K562 (cell line): Measurements from ENCODE around the gene WNK2. TPM values are rescaled to one million over a fixed set of nuclear protein-coding genes. Genes with fewer than 3 reads are reported as not detected.
A peak's percentile ranks its signal among the peaks of the same experiment; 100 is the strongest.

ENCODE experiments used
- BCLAF1 ChIP-seq, 2 experiments: fragments of 450-650 bp in 1 of 2; IDR thresholded peaks; 2 replicates each; pipeline ENCODE4 v1.6.1; 2011 to 2017; ENCODE audit warnings: low read depth in 2 of 2, antibody characterized with exemption in 1 of 2, borderline replicate concordance in 1 of 2, low read length in 1 of 2, mild to moderate bottlenecking in 1 of 2, mixed read lengths in 1 of 2; ENCODE audit not compliant: control insufficient read depth in 1 of 2
- HIVEP1 ChIP-seq: fragments of 250-450 bp; sonication (Bioruptor Pico); IDR thresholded peaks from 2 replicates; pipeline ENCODE4 v1.4.0; 2020; ENCODE audit warnings: mild to moderate bottlenecking
- MTA2 ChIP-seq: fragments of 450-650 bp; IDR thresholded peaks from 2 replicates; pipeline ENCODE4 v1.6.1; 2016; ENCODE audit warnings: low read depth
- NCOA1 ChIP-seq: fragments of 450-650 bp; IDR thresholded peaks from 2 replicates; pipeline ENCODE4 v1.6.1; 2016; ENCODE audit warnings: low read depth
- NR2C2 ChIP-seq, 2 experiments: fragments of 200-800 bp in 1 of 2; sonication (Bioruptor generic) in 1 of 2; sonication (generic) in 1 of 2; formaldehyde crosslinking in 1 of 2; IDR thresholded peaks; 2 replicates each; pipeline versions ENCODE4 v1.6.1 to v1.8.0; 2016 to 2022; ENCODE audit warnings: mild to moderate bottlenecking in 1 of 2, missing compliant biosample characterization in 1 of 2, missing genetic modification characterization in 1 of 2, missing genetic modification reagents in 1 of 2
- RBM15 ChIP-seq: fragments of 200-400 bp; formaldehyde crosslinking; IDR thresholded peaks from 2 replicates; pipeline ENCODE4 v1.6.1; 2018; ENCODE audit warnings: mild to moderate bottlenecking, low read length, moderate library complexity; ENCODE audit not compliant: insufficient read depth
- TCF7L2 ChIP-seq: fragments of 150-350 bp; IDR thresholded peaks from 2 replicates; pipeline ENCODE4 v1.6.1; 2016; ENCODE audit warnings: low read depth, mild to moderate bottlenecking, low read length, moderate library complexity
- TSHZ1 ChIP-seq: fragments of 250-450 bp; sonication (Bioruptor Pico); IDR thresholded peaks from 2 replicates; pipeline ENCODE4 v1.4.0; 2020; ENCODE audit warnings: mild to moderate bottlenecking, moderate library complexity
- UBTF ChIP-seq, 2 experiments: IDR thresholded peaks; 2 replicates each; pipeline ENCODE4 v1.6.1; 2012; ENCODE audit warnings: improper control_type of control experiment in 2 of 2, low read depth in 2 of 2, low read length in 2 of 2, borderline replicate concordance in 1 of 2
- ZKSCAN1 ChIP-seq: fragments of 150-350 bp; IDR thresholded peaks from 2 replicates; pipeline ENCODE4 v1.6.1; 2016; ENCODE audit warnings: low read depth, low read length
- ZNF592 ChIP-seq: fragments of 450-650 bp; IDR thresholded peaks from 2 replicates; pipeline ENCODE4 v1.6.1; 2017; ENCODE audit warnings: antibody characterized with exemption, mild to moderate bottlenecking
- polyA plus RNA-seq, 8 experiments: library from polyadenylated mRNA; depleted of rRNA in 4 of 8; stranded (reverse) in 5 of 8; unstranded in 3 of 8; fragments of >200 nt; fragmentation: Nextera tagmentation in 2 of 8; fragmentation: Illumina TruSeq in 1 of 8; extraction: Ambion mirVana in 2 of 8; extraction: Trizol in 1 of 8; gene quantifications; 2 replicates each; pipeline versions ENCODE4 v1.2.1 to v1.2.3, GENCODE V29; 2011 to 2014; ENCODE audit warnings: inconsistent platforms in 1 of 8, missing spikeins in 1 of 8
- total RNA-seq, 7 experiments: library from RNA; depleted of rRNA in 6 of 7; stranded (reverse); fragments of >200 nt in 6 of 7; fragmentation: Illumina TruSeq in 2 of 7; extraction: Trizol in 2 of 7; gene quantifications; 2 replicates each; pipeline versions ENCODE4 v1.2.1 to v1.2.3, GENCODE V29; 2011 to 2021; ENCODE audit warnings: low replicate concordance in 1 of 7

The WNK2 gene
- total and polyA plus RNA-seq, 9 of the 15 experiments (the other 6 are each of a cell fraction or from before 2014, with no cell fraction given): 0.36 to 3.3 (median 0.64) TPM; not detected in 2

- TF ChIP-seq TSHZ1 (CRISPR knock-in tag) (no peak), UBTF (IDR thresholded peaks at IDR 0.05; ENCODE audit: borderline replicate concordance in 1 of 2, low read depth in 2 of 2, low read length in 2 of 2) (0 out of 4 replicates have a peak, but pooled peaks of 1 of the 2 experiments have one; percentile 54), ZKSCAN1 (0 out of 2 replicates have a peak, but pooled peaks have one; percentile 30), ZNF592 (no peak), RBM15 (no peak), NCOA1 (no peak), BCLAF1 (IDR thresholded peaks at IDR 0.05; ENCODE audit: borderline replicate concordance in 1 of 2, control insufficient read depth in 1 of 2, low read depth in 2 of 2, low read length in 1 of 2) (no peak), MTA2 (no peak), TCF7L2 (no peak), HIVEP1 (CRISPR knock-in tag) (no peak), NR2C2 (CRISPR knock-in tag; IDR thresholded peaks at IDR 0.05) (no peak), NR2C2 (tag; IDR thresholded peaks at IDR 0.05) (no peak)
Observed at GRCh38 chr9:93159601-93160471, 24.1 kb upstream of the WNK2 start (continued).
